Astrocyte of the spinal cord (primary cell): ENCODE results near the gene MCF2L2.

ENCODE experiments used
- DNase-seq: peaks from one replicate; pipeline ENCODE4 v3.0.0; 2011; ENCODE audit warnings: low read depth, low spot score
- H3K4me3 ChIP-seq: 2 replicates; pipeline ENCODE4 v1.5.1; 2011; ENCODE audit warnings: low read depth, mild to moderate bottlenecking, low read length, moderate library complexity
- CTCF ChIP-seq: IDR thresholded peaks from 2 replicates; pipeline ENCODE4 v1.5.1; 2012; ENCODE audit warnings: low read depth, mild to moderate bottlenecking, low read length, inconsistent platforms
- in situ Hi-C: cut with HindIII; loops from 2 replicates; pipeline ENCODE4 v1.10.0; 2017; ENCODE audit warnings: low sequenced_read_pairs

The MCF2L2 gene

GRCh38 chr3:183449791-183450190 lies 21.4 kb upstream of the MCF2L2 start:
- TF ChIP-seq CTCF = no peak
- DNase-seq = no peak
- in situ Hi-C loops = no loop called here
- H3K4me3 ChIP-seq = no peak overlapping the region

GRCh38 chr3:183449391-183449790 lies 21.0 kb upstream of the MCF2L2 start:
- TF ChIP-seq CTCF = peak; percentile 13
- DNase-seq = peak; percentile 34
- no peak overlapping the region for H3K4me3 ChIP-seq
- in situ Hi-C loops = no loop called here

GRCh38 chr3:183448369-183449128 lies 20.1 kb upstream of the MCF2L2 start:
- no peak for TF ChIP-seq CTCF
- H3K4me3 ChIP-seq = peak overlapping the region; percentile 71
- DNase-seq = no peak
- in situ Hi-C loops = no loop called here

GRCh38 chr3:183447206-183448001 lies 19.0 kb upstream of the MCF2L2 start:
- H3K4me3 ChIP-seq = peak overlapping the region; percentile 71
- peak; percentile 83 for DNase-seq
- peak; percentile 9 for TF ChIP-seq CTCF
- in situ Hi-C loops = no loop called here

GRCh38 chr3:183446838-183447205 lies 18.4 kb upstream of the MCF2L2 start:
- H3K4me3 ChIP-seq = peak overlapping the region; percentile 71
- no peak for TF ChIP-seq CTCF
- in situ Hi-C loops = no loop called here
- no peak for DNase-seq

- no peak for DNase-seq
- no peak for TF ChIP-seq CTCF
- H3K4me3 ChIP-seq = no peak overlapping the region
- in situ Hi-C loops = no loop called here
These were observed 16.3 kb upstream of the MCF2L2 start for GRCh38 chr3:183444748-183445147.
